HCT116 (cell line): ENCODE measurements around the gene PRR16.

Experiments
- POLR2A ChIP-seq: IDR thresholded peaks from 2 replicates; pipeline ENCODE4 v1.7.0; 2011; ENCODE audit warnings: borderline replicate concordance; ENCODE audit not compliant: insufficient read depth, insufficient read length; ENCODE audit errors: extremely low read depth
- POLR2AphosphoS5 ChIP-seq: IDR thresholded peaks from 2 replicates; pipeline ENCODE4 v1.6.1; 2011; ENCODE audit warnings: mild to moderate bottlenecking, low read depth, low read length, moderate library complexity
- ZNF274 ChIP-seq: fragments of 200-500 bp; sonication (Bioruptor generic); IDR thresholded peaks from 2 replicates; pipeline ENCODE4 v1.6.1; 2014; ENCODE audit warnings: mild to moderate bottlenecking, low read depth, low read length, inconsistent platforms
- TF ChIP-seq, protein P1 (sequence below), 3 experiments: fragments of 200-600 bp in 1 of 3; sonication (generic) in 1 of 3; IDR thresholded peaks in 2 of 3; conservative IDR thresholded peaks in 1 of 3; 2 replicates each; pipeline ENCODE4 v1.5.1; 2012 to 2017; ENCODE audit warnings: low read depth in 2 of 3, low read length in 2 of 3, antibody characterized with exemption in 1 of 3, borderline replicate concordance in 1 of 3, control low read depth in 1 of 3, mild to moderate bottlenecking in 1 of 3, mixed read lengths in 1 of 3, mixed run types in 1 of 3, moderate library complexity in 1 of 3; ENCODE audit not compliant: insufficient read depth in 1 of 3
- TF ChIP-seq, protein P2 (sequence below): IDR thresholded peaks from 2 replicates; pipeline ENCODE4 v1.6.1; 2012; ENCODE audit warnings: low read depth
- TF ChIP-seq, protein P3 (sequence below): IDR thresholded peaks from 2 replicates; pipeline ENCODE4 v1.6.1; 2012

DNA sequence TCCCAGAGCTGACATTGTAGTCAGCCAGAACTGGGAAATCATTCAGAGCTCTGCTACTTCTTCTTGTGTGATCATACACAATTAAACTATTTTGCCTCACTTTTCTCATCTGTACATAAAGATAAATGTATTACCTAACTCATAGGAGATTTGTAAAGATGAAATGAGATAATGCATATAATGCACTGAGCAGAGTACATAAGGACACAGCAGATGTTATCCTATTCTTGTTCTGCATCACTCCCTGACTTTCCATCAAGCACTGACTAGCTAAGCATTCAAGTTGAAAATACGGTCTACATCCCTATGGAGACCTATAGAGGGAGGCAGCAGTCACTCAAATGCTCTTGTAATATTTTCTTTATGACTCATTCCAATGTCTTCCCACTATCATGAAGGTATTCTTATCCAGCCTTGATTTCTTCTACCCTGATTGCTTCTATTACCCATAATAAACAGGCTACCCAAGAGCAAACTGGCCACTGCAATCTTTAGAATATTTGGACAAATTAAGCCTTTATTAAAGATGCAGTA is 16.3 kb upstream of the PRR16 start:
- TF ChIP-seq, protein P1, sequence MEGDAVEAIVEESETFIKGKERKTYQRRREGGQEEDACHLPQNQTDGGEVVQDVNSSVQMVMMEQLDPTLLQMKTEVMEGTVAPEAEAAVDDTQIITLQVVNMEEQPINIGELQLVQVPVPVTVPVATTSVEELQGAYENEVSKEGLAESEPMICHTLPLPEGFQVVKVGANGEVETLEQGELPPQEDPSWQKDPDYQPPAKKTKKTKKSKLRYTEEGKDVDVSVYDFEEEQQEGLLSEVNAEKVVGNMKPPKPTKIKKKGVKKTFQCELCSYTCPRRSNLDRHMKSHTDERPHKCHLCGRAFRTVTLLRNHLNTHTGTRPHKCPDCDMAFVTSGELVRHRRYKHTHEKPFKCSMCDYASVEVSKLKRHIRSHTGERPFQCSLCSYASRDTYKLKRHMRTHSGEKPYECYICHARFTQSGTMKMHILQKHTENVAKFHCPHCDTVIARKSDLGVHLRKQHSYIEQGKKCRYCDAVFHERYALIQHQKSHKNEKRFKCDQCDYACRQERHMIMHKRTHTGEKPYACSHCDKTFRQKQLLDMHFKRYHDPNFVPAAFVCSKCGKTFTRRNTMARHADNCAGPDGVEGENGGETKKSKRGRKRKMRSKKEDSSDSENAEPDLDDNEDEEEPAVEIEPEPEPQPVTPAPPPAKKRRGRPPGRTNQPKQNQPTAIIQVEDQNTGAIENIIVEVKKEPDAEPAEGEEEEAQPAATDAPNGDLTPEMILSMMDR (IDR thresholded peaks at IDR 0.05 in 2 of 3, conservative IDR thresholded peaks at IDR 0.05 in 1 of 3; ENCODE audit: borderline replicate concordance in 1 of 3, insufficient read depth in 1 of 3, low read depth in 2 of 3, low read length in 2 of 3): 0 out of 6 replicates have a peak, but pooled peaks of 1 of the 3 experiments have one; percentile 1
- TF ChIP-seq, protein P2, sequence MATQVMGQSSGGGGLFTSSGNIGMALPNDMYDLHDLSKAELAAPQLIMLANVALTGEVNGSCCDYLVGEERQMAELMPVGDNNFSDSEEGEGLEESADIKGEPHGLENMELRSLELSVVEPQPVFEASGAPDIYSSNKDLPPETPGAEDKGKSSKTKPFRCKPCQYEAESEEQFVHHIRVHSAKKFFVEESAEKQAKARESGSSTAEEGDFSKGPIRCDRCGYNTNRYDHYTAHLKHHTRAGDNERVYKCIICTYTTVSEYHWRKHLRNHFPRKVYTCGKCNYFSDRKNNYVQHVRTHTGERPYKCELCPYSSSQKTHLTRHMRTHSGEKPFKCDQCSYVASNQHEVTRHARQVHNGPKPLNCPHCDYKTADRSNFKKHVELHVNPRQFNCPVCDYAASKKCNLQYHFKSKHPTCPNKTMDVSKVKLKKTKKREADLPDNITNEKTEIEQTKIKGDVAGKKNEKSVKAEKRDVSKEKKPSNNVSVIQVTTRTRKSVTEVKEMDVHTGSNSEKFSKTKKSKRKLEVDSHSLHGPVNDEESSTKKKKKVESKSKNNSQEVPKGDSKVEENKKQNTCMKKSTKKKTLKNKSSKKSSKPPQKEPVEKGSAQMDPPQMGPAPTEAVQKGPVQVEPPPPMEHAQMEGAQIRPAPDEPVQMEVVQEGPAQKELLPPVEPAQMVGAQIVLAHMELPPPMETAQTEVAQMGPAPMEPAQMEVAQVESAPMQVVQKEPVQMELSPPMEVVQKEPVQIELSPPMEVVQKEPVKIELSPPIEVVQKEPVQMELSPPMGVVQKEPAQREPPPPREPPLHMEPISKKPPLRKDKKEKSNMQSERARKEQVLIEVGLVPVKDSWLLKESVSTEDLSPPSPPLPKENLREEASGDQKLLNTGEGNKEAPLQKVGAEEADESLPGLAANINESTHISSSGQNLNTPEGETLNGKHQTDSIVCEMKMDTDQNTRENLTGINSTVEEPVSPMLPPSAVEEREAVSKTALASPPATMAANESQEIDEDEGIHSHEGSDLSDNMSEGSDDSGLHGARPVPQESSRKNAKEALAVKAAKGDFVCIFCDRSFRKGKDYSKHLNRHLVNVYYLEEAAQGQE: no peak
- no peak for TF ChIP-seq POLR2AphosphoS5
- no peak for TF ChIP-seq POLR2A
- TF ChIP-seq, protein P3, sequence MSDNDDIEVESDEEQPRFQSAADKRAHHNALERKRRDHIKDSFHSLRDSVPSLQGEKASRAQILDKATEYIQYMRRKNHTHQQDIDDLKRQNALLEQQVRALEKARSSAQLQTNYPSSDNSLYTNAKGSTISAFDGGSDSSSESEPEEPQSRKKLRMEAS: no peak
- TF ChIP-seq ZNF274: no peak
